ENCODE data around the gene CCDC107. TPM values are rescaled to one million over a fixed set of nuclear protein-coding genes. Genes with fewer than 3 reads are reported as not detected.

Gene CCDC107
- total RNA-seq, 2 experiments from 2014 or later, result 11.4 to 20.3 TPM

- Histone ChIP-seq H4K20me1 (ENCODE audit: insufficient read depth, low read length) (no peaks in the 10 kb centered on the region), H3K36me3 (ENCODE audit: insufficient read depth, low read length) (no peaks in the 10 kb centered on the region), H3K4me3 (ENCODE audit: low read depth, low read length, poor library complexity, severe bottlenecking) (no peak overlapping the region), H3K4me2 (ENCODE audit: low read length) (no peak overlapping the region), H3K27ac (ENCODE audit: low read depth, low read length, poor library complexity, severe bottlenecking) (no peak overlapping the region), H3K9me2 (ENCODE audit: insufficient read depth, low read length) (no peaks in the 10 kb centered on the region), H3K79me2 (ENCODE audit: insufficient read depth, low read depth, low read length) (no peaks in the 10 kb centered on the region), H2AFZ (ENCODE audit: low read length) (no peak overlapping the region), H3K4me1 (ENCODE audit: insufficient read depth, low read length, poor library complexity, severe bottlenecking) (peaks cover 8% of the 10 kb centered on the region), H3K9me3 (ENCODE audit: low read length) (no peaks in the 10 kb centered on the region)
- POLR2A ChIA-PET, result interaction anchor here (0.6 to 3.1 kb wide), 3 partner anchors 9 to 84 kb away, joined by 3 to 12 read pairs (median 3); partner anchors contain the start of gene ARHGEF39
- intact Hi-C loops (cut with micrococcal nuclease; ENCODE audit: unreplicated experiment), result no loop called here
- DNase-seq (ENCODE audit: low spot score), result no peak
- TF ChIP-seq CTCF (conservative IDR thresholded peaks at IDR 0.05; ENCODE audit: low read length) (no peak), EZH2phosphoT487 (IDR thresholded peaks at IDR 0.05; ENCODE audit: borderline replicate concordance, low read depth, low read length) (no peak)
- CTCF ChIA-PET (ENCODE audit: unreplicated experiment), result no interaction called here
- no TSS peak for BruUV-seq (replicated peaks)
These were observed 15.9 kb downstream of the CCDC107 start for GRCh38 chr9:35674025-35674361.

- Histone ChIP-seq H3K27ac (ENCODE audit: low read depth, low read length, poor library complexity, severe bottlenecking) (no peak overlapping the region), H3K4me3 (ENCODE audit: low read depth, low read length, poor library complexity, severe bottlenecking) (no peak overlapping the region), H3K4me1 (ENCODE audit: insufficient read depth, low read length, poor library complexity, severe bottlenecking) (peaks cover 13% of the 10 kb centered on the region), H3K9me3 (ENCODE audit: low read length) (no peaks in the 10 kb centered on the region), H4K20me1 (ENCODE audit: insufficient read depth, low read length) (no peaks in the 10 kb centered on the region), H3K4me2 (ENCODE audit: low read length) (no peak overlapping the region), H3K9me2 (ENCODE audit: insufficient read depth, low read length) (no peaks in the 10 kb centered on the region), H3K79me2 (ENCODE audit: insufficient read depth, low read depth, low read length) (no peaks in the 10 kb centered on the region), H2AFZ (ENCODE audit: low read length) (no peak overlapping the region), H3K36me3 (ENCODE audit: insufficient read depth, low read length) (no peaks in the 10 kb centered on the region)
- ChIA-PET POLR2A (interaction anchor here (0.5 to 3.1 kb wide), 3 partner anchors 10 to 554 kb away, joined by 3 to 12 read pairs (median 5); partner anchors contain the start of gene ARHGEF39), CTCF (ENCODE audit: unreplicated experiment) (no interaction called here)
- DNase-seq (ENCODE audit: low spot score), result no peak
- no TSS peak for BruUV-seq (replicated peaks)
- TF ChIP-seq CTCF (conservative IDR thresholded peaks at IDR 0.05; ENCODE audit: low read length) (no peak), EZH2phosphoT487 (IDR thresholded peaks at IDR 0.05; ENCODE audit: borderline replicate concordance, low read depth, low read length) (no peak)
- intact Hi-C loops (cut with micrococcal nuclease; ENCODE audit: unreplicated experiment), result no loop called here
These were observed 17.1 kb downstream of the CCDC107 start for GRCh38 chr9:35675204-35675603.

GRCh38 chr9:35675732-35676392 is 17.8 kb downstream of the CCDC107 start:
- H3K27ac ChIP-seq (ENCODE audit: low read depth, low read length, poor library complexity, severe bottlenecking), result no peak overlapping the region
- H3K79me2 ChIP-seq (ENCODE audit: insufficient read depth, low read depth, low read length), result no peaks in the 10 kb centered on the region
- intact Hi-C loops (cut with micrococcal nuclease; ENCODE audit: unreplicated experiment), result no loop called here
- no peak for DNase-seq (ENCODE audit: low spot score)
- H3K4me1 ChIP-seq (ENCODE audit: insufficient read depth, low read length, poor library complexity, severe bottlenecking), result peaks cover 20% of the 10 kb centered on the region
- POLR2A ChIA-PET, result interaction anchor here (1.3 to 3.1 kb wide), 2 partner anchors 11 to 14 kb away, joined by 3 to 12 read pairs; partner anchors contain the start of gene ARHGEF39
- no peaks in the 10 kb centered on the region for H4K20me1 ChIP-seq (ENCODE audit: insufficient read depth, low read length)
- H3K36me3 ChIP-seq (ENCODE audit: insufficient read depth, low read length), result no peaks in the 10 kb centered on the region
- H3K4me2 ChIP-seq (ENCODE audit: low read length), result no peak overlapping the region
- H2AFZ ChIP-seq (ENCODE audit: low read length), result no peak overlapping the region
- no peaks in the 10 kb centered on the region for H3K9me2 ChIP-seq (ENCODE audit: insufficient read depth, low read length)
- TF ChIP-seq EZH2phosphoT487 (IDR thresholded peaks at IDR 0.05; ENCODE audit: borderline replicate concordance, low read depth, low read length) (no peak), CTCF (conservative IDR thresholded peaks at IDR 0.05; ENCODE audit: low read length) (no peak)
- CTCF ChIA-PET (ENCODE audit: unreplicated experiment), result no interaction called here
- BruUV-seq (replicated peaks), result no TSS peak
- no peak overlapping the region for H3K4me3 ChIP-seq (ENCODE audit: low read depth, low read length, poor library complexity, severe bottlenecking)
- no peaks in the 10 kb centered on the region for H3K9me3 ChIP-seq (ENCODE audit: low read length)

All from OCI-LY7 (cell line).